MCF 10A (cell line): ENCODE results near the gene ARHGAP19. TPM values are rescaled to one million over a fixed set of nuclear protein-coding genes. Genes with fewer than 3 reads are reported as not detected.

Experiments used
- BruUV-seq: library from RNA; stranded (reverse); fragments of 400-500 nt; replicated peaks from 2 replicates; lab custom pipeline; 2021; lab: Mats Ljungman, UMichigan
- CTCF ChIA-PET: fragments of 300-600 bp; sonication (Branson Sonifier 250); formaldehyde crosslinking; extraction: SDS; loops from one replicate; lab custom pipeline; 2021; ENCODE audit warnings: antibody characterized with exemption, inconsistent platforms; lab: Yijun Ruan, JAX
- POLR2A ChIA-PET: fragments of 300-600, 350-650 bp; sonication (Branson Sonifier 250); formaldehyde crosslinking; extraction: SDS; loops from one replicate; lab custom pipeline; 2020; ENCODE audit warnings: antibody characterized with exemption, inconsistent platforms; lab: Yijun Ruan, JAX
- DNase-seq: peaks from one replicate; pipeline ENCODE4 v3.0.0-alpha.2; 2018; ENCODE audit not compliant: unreplicated experiment
- H3K27ac Mint-ChIP-seq: one replicate; pipeline ENCODE4 v1.8.0; 2022; ENCODE audit warnings: mild to moderate bottlenecking, low read depth, mixed read lengths; ENCODE audit not compliant: unreplicated experiment
- H3K27me3 Mint-ChIP-seq: one replicate; pipeline ENCODE4 v1.8.0; 2022; ENCODE audit warnings: mixed read lengths; ENCODE audit not compliant: insufficient read depth, unreplicated experiment
- H3K36me3 Mint-ChIP-seq: one replicate; pipeline ENCODE4 v1.8.0; 2022; ENCODE audit warnings: mild to moderate bottlenecking, moderate library complexity, mixed read lengths; ENCODE audit not compliant: insufficient read depth, unreplicated experiment
- H3K4me1 Mint-ChIP-seq: one replicate; pipeline ENCODE4 v1.8.0; 2022; ENCODE audit warnings: mixed read lengths; ENCODE audit not compliant: insufficient read depth, unreplicated experiment
- H3K4me3 Mint-ChIP-seq: one replicate; pipeline ENCODE4 v1.8.0; 2022; ENCODE audit warnings: mild to moderate bottlenecking, moderate library complexity, mixed read lengths; ENCODE audit not compliant: unreplicated experiment
- H3K9me3 Mint-ChIP-seq: one replicate; pipeline ENCODE4 v1.8.0; 2022; ENCODE audit warnings: mixed read lengths; ENCODE audit not compliant: unreplicated experiment
- intact Hi-C: fragments of 100-400 bp; cut with micrococcal nuclease; formaldehyde crosslinking; loops from 2 replicates; pipeline ENCODE4 v1.14.1; 2022
- total RNA-seq: library from RNA; stranded (reverse); gene quantifications from 2 replicates; pipeline ENCODE4 v1.2.3, GENCODE V29; 2022
- TF ChIP-seq, protein P1 (sequence below): fragments of 200-600 bp; IDR thresholded peaks from one replicate; pipeline ENCODE4 v1.8.0; 2022; ENCODE audit warnings: antibody characterized with exemption, mild to moderate bottlenecking; ENCODE audit not compliant: unreplicated experiment

Gene ARHGAP19
- total RNA-seq, 1 experiment from 2014 or later = 11.7 TPM

DNA sequence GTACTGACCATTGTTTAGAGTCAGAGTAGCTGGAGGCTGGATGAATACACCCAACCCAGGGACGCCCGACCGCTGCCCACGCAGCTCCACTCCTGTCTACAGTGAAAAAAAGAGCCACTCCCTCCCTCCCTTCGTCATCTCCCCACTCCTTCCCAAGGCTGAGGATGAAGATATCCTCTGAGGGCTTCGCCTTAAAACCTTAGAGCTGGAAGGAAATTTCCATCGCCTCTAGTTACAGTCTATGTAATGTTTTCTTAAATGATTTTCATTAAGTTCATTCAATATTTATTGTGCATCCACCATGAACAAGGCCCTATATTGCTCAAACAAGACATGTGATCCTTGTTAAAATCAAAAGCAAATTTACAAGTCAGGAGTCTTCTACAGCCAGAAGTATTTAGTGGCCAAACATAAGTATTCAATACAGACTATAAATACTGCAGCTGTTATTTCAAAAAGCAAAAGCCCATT, 95.4 kb downstream of the ARHGAP19 start:
- H3K27me3 Mint-ChIP-seq = peaks cover 29% of the 10 kb centered on the region
- TF ChIP-seq, protein P1, sequence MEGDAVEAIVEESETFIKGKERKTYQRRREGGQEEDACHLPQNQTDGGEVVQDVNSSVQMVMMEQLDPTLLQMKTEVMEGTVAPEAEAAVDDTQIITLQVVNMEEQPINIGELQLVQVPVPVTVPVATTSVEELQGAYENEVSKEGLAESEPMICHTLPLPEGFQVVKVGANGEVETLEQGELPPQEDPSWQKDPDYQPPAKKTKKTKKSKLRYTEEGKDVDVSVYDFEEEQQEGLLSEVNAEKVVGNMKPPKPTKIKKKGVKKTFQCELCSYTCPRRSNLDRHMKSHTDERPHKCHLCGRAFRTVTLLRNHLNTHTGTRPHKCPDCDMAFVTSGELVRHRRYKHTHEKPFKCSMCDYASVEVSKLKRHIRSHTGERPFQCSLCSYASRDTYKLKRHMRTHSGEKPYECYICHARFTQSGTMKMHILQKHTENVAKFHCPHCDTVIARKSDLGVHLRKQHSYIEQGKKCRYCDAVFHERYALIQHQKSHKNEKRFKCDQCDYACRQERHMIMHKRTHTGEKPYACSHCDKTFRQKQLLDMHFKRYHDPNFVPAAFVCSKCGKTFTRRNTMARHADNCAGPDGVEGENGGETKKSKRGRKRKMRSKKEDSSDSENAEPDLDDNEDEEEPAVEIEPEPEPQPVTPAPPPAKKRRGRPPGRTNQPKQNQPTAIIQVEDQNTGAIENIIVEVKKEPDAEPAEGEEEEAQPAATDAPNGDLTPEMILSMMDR = no peak
- no peak overlapping the region for H3K27ac Mint-ChIP-seq
- ChIA-PET POLR2A (interaction anchor here (0.6 to 1.2 kb wide), 2 partner anchors 9 to 93 kb away, joined by 3 read pairs; no protein-coding TSS in a partner anchor), CTCF (interaction anchor here (0.6 to 7.0 kb wide), 13 partner anchors 12 to 686 kb away, joined by 3 to 111 read pairs (median 3); no protein-coding TSS in a partner anchor)
- H3K36me3 Mint-ChIP-seq = no peaks in the 10 kb centered on the region
- DNase-seq = no peak
- no peaks in the 10 kb centered on the region for H3K9me3 Mint-ChIP-seq
- no peaks in the 10 kb centered on the region for H3K4me1 Mint-ChIP-seq
- BruUV-seq = no TSS peak
- intact Hi-C loops = no loop called here
- no peak overlapping the region for H3K4me3 Mint-ChIP-seq

DNA sequence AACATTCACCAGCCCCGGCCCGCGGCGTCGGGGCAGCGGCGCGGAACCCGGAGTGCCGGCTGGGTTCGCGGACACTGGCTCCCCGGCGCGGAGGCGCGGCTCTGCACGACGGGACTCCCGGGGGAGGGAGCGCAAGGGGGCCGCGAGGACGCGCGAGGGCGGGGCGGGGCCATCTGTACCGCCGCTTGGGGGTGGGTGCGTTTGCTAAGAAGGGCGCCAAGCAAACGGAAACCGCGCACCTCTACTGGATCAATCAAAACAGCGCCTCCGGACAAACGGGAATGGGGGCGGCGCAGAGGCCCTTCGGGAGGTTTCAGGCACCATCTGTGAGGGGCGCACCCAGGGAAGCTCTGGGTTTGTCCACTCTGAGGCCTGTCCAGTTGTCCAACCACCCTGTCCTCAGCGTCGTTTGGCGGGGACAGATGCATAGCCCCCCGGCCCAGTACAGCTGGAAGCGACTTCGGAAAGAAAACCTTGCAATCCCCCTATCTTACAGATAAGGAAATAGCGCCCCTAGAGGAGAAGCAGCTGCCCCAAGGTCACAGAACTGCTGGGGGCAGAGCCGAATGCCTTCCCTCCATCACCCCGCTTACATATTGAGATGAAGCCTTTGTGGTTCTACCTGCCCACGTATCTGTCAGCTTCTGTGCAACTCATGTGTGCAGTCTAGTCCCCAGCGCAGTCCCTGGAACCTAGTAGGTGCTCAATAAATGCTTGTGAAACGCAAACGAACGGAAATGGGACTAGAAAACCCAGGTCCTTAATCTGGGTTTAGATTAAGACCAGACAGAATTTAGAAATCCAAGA, 96.0 kb downstream of the ARHGAP19 start:
- peaks cover 36% of the 10 kb centered on the region for H3K27me3 Mint-ChIP-seq
- ChIA-PET CTCF (interaction anchor here (0.6 to 7.0 kb wide), 13 partner anchors 12 to 685 kb away, joined by 3 to 111 read pairs (median 3); no protein-coding TSS in a partner anchor), POLR2A (interaction anchor here (0.6 to 1.2 kb wide), 2 partner anchors 9 to 92 kb away, joined by 3 read pairs; no protein-coding TSS in a partner anchor)
- BruUV-seq = no TSS peak
- no peaks in the 10 kb centered on the region for H3K36me3 Mint-ChIP-seq
- intact Hi-C loops = no loop called here
- no peaks in the 10 kb centered on the region for H3K9me3 Mint-ChIP-seq
- DNase-seq = peak; percentile 55
- H3K4me1 Mint-ChIP-seq = no peaks in the 10 kb centered on the region
- TF ChIP-seq, protein P1 = peak; percentile 69
- H3K27ac Mint-ChIP-seq = no peak overlapping the region
- H3K4me3 Mint-ChIP-seq = peak overlapping the region; percentile 50

DNA sequence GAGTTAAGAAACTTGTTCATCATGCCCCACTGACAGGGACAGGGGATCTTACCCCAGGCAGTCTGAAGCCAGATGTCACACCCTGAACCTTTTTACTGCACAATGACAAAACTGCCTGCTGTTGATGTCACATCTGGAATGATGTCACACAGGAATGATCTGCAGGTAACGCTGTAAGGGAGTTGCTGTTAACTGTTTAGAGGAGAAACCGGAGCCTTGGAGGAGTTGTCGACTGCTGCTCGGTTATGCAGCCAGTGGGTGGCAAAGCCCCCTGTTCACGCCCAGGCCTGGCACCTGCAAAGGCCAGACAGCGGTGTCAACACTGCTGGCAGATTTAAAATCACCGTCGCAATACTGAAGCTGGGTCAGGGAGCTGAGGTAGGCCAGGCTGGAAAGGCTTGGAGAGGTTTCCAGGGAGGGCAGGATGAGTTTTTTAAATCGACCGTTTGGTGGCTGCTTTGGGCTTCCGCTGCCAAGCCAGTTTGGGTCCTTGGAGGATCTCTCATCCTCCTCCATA, 96.7 kb downstream of the ARHGAP19 start:
- Mint-ChIP-seq H3K27me3 (peaks cover 42% of the 10 kb centered on the region), H3K4me1 (no peaks in the 10 kb centered on the region), H3K27ac (no peak overlapping the region), H3K4me3 (peak overlapping the region; percentile 50), H3K36me3 (no peaks in the 10 kb centered on the region), H3K9me3 (no peaks in the 10 kb centered on the region)
- POLR2A ChIA-PET = no interaction called here
- TF ChIP-seq, protein P1 = no peak
- intact Hi-C loops = no loop called here
- CTCF ChIA-PET = interaction anchor here (0.6 to 7.0 kb wide), 5 partner anchors 13 to 129 kb away, joined by 3 to 111 read pairs (median 4); no protein-coding TSS in a partner anchor
- no peak for DNase-seq
- no TSS peak for BruUV-seq

DNA sequence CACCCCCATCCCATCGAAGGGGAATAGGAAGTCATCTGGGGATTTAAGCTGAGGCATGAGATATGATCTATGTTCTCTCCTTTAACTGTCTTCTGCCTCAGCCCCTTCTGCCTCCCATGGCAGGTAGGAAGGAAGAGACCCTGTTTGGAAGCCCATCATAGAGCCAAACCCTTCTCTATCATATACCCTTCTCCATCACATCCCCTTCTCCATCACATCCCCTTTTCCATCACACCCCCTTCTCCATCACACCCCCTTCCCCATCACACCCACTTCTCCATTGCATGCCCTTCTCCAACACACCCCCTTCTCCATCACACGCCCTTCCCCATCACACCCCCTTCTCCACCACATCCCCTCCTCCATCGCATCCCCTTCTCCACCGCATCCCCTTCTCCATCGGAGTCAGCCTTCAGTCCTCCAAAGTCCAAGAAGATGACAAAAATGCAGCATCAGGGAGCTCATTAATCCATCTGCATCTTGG, 99.4 kb downstream of the ARHGAP19 start:
- POLR2A ChIA-PET = interaction anchor here (1.2 kb wide), 1 partner anchor 14 kb away, joined by 3 read pairs; no protein-coding TSS in a partner anchor
- no peak overlapping the region for H3K4me3 Mint-ChIP-seq
- H3K9me3 Mint-ChIP-seq = no peaks in the 10 kb centered on the region
- H3K36me3 Mint-ChIP-seq = no peaks in the 10 kb centered on the region
- CTCF ChIA-PET = interaction anchor here (0.6 to 1.8 kb wide), 4 partner anchors 15 to 433 kb away, joined by 6 to 14 read pairs (median 8); no protein-coding TSS in a partner anchor
- TF ChIP-seq, protein P1 = no peak
- BruUV-seq = no TSS peak
- intact Hi-C loops = no loop called here
- no peaks in the 10 kb centered on the region for H3K4me1 Mint-ChIP-seq
- H3K27me3 Mint-ChIP-seq = peaks cover 48% of the 10 kb centered on the region
- H3K27ac Mint-ChIP-seq = no peak overlapping the region
- DNase-seq = no peak
